GM18508 (cell line): ENCODE data around the gene PCDHGA12.
"Not testable (repeated sequence)": the region's sequence is repeated elsewhere in the genome, so short reads cannot be mapped to it uniquely, and the experiment has no call there.

Source experiments
- ATAC-seq: cut with Tn5 transposase; IDR thresholded peaks from one replicate; pipeline ENCODE4 v1.9.1; 2021; ENCODE audit warnings: moderate number of reproducible peaks; ENCODE audit not compliant: insufficient read depth, unreplicated experiment

PCDHGA12 gene

DNA sequence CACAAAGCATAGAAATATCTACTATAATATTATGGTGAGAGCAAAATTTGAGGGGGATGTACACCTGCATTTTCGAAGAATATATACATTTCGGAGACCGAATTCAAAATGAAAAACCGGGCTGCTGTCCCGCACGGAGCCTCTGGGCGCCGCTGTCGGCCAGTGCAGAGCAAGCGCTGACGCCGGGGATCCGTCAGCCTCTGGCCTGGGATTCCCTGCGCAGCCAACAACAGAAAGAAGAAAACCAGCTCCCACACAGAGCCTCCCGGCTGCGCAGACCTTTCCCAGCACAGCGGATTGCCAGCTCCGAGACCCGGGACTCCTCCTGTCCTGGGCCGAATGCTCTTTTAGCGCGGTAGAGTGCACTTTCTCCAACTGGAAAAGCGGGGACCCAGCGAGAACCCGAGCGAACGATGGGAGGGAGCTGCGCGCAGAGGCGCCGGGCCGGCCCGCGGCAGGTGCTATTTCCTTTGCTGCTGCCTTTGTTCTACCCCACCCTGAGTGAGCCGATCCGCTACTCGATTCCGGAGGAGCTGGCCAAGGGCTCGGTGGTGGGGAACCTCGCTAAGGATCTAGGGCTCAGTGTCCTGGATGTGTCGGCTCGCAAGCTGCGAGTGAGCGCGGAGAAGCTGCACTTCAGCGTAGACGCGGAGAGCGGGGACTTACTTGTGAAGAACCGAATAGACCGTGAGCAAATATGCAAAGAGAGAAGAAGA, 22.4 kb upstream of the PCDHGA12 start, which contains the start of gene PCDHGB6:
TSS of gene PCDHGB6 (plus strand) at position 232 of the 716 bp plus-strand sequence. CDS start at position 414, 182 bp downstream.
- not testable (repeated sequence) for ATAC-seq

DNA sequence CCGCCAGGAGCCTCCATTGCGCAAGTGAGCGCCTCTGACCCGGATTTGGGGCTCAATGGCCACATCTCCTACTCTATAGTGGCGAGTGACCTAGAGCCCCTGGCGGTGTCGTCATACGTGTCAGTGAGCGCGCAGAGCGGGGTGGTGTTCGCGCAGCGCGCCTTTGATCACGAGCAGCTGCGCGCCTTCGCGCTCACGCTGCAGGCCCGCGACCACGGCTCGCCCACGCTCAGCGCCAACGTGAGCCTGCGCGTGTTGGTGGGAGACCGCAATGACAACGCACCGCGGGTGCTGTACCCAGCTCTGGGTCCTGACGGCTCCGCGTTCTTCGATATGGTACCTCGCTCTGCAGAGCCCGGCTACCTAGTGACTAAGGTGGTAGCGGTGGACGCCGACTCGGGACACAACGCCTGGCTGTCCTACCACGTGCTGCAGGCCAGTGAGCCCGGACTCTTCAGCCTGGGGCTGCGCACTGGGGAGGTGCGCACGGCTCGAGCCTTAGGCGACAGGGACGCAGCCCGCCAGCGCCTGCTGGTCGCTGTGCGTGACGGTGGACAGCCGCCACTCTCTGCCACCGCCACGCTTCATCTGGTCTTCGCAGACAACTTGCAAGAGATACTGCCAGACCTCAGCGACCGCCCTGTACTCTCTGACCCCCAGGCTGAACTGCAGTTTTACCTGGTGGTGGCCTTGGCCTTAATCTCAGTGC, 20.6 kb upstream of the PCDHGA12 start:
- no peak for ATAC-seq

DNA sequence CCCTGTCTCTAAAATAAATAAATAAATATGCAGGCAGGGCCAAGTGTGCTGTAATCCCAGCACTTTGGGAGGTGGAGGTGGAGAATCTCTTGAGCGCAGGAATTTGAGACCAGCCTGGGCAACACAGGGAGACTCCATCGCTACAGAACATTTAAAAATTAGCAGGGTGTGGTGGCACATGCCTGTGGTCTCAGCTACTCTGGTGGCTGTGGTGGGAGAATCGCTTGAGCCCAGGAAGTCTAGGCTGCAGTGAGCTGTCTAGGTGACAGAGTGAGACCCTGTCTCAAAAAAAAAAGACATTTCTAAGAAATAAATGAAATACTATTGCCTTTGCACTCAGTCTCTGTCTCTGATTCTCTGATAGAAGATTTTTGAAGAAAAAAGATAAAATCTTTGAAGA, 18.7 kb upstream of the PCDHGA12 start:
- ATAC-seq: no peak

DNA sequence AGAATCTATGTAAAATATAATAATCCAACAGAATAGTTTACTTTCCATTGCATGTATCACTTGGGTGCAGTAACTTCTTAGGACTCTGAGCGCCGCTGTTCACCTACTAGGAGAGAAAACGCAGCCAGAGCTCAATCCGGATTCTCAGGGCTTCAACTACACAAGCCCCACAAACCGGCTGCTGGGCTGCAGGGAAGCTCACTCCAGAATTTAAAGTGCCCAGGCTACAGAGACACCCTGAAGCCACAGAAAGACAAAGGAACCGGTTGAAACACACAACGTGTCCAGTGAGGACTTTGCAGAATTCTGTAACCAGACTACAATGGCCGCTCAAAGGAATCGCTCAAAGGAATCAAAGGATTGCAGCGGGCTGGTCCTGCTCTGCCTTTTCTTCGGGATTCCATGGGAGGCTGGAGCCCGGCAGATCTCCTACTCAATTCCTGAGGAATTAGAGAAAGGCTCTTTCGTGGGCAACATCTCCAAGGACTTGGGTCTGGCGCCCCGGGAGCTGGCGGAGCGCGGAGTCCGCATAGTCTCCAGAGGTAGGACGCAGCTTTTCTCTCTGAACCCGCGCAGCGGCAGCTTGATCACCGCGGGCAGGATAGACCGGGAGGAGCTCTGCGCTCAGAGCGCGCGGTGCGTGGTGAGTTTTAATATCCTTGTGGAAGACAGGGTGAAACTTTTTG, 17.3 kb upstream of the PCDHGA12 start, which contains the start of gene PCDHGA10:
TSS of gene PCDHGA10 (plus strand) at position 134 of the 686 bp plus-strand sequence. CDS start at position 323, 189 bp downstream.
- ATAC-seq: peak; percentile 69

DNA sequence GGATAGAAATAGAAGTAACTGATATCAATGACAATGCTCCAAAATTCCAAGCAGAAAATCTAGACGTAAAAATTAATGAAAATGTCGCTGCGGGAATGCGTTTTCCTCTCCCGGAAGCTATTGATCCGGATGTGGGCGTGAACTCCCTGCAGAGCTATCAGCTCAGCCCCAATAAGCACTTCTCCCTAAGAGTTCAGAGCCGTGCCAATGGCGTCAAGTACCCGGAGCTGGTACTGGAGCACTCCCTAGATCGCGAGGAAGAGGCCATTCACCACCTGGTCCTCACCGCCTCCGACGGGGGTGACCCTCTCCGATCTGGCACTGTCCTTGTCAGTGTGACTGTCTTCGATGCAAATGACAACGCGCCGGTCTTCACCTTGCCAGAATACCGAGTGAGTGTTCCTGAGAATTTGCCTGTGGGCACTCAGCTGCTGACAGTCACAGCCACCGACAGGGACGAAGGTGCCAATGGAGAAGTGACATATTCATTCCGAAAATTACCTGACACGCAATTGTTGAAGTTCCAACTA, 16.7 kb upstream of the PCDHGA12 start:
- no peak for ATAC-seq

DNA sequence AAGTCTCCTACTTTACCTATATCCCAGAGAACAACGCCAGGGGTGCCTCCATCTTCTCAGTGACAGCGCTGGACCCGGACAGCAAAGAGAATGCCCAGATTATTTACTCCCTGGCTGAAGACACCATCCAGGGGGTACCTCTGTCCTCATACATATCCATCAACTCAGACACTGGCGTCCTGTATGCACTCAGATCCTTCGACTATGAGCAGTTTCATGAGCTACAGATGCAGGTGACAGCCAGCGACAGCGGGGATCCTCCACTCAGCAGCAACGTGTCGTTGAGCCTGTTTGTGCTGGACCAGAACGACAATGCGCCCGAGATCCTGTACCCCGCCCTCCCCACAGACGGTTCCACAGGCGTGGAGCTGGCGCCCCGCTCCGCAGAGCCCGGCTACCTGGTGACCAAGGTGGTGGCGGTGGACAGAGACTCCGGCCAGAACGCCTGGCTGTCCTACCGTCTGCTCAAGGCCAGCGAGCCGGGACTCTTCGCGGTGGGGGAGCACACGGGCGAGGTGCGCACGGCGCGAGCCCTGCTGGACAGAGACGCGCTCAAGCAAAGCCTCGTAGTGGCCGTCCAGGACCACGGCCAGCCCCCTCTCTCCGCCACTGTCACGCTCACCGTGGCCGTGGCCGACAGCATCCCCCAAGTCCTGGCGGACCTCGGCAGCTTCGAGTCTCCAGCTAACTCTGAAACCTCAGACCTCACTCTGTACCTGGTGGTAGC, 15.6 kb upstream of the PCDHGA12 start:
- ATAC-seq: not testable (repeated sequence)

DNA sequence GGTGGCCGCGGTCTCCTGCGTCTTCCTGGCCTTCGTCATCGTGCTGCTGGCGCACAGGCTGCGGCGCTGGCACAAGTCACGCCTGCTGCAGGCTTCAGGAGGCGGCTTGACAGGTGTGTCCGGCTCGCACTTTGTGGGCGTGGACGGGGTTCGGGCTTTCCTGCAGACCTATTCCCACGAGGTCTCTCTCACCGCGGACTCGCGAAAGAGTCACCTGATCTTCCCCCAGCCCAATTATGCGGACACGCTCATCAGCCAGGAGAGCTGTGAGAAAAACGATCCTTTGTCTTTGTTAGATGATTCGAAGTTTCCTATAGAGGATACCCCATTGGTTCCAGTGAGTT, 15.1 kb upstream of the PCDHGA12 start:
- not testable (repeated sequence) for ATAC-seq

DNA sequence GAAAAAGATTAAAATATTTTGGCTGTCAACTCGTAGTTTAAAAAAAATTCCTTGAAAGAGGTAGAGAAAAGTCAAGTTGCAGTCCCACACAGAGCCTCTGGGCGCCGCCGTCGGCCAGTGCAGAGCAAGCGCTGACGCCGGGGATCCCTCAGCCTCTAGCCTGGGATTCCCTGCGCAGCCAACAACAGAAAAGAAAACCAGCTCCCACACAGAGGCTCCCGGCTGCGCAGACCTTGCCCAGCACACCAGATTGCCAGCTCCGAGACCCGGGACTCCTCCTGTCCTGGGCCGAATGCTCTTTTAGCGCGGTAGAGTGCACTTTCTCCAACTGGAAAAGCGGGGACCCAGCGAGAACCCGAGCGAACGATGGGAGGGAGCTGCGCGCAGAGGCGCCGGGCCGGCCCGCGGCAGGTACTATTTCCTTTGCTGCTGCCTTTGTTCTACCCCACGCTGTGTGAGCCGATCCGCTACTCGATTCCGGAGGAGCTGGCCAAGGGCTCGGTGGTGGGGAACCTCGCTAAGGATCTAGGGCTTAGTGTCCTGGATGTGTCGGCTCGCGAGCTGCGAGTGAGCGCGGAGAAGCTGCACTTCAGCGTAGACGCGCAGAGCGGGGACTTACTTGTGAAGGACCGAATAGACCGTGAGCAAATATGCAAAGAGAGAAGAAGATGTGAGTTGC, 12.7 kb upstream of the PCDHGA12 start, which contains the start of gene PCDHGB7:
TSS of gene PCDHGB7 (plus strand) at position 184 of the 679 bp plus-strand sequence. CDS start at position 367, 183 bp downstream.
- peak; percentile 51 for ATAC-seq

DNA sequence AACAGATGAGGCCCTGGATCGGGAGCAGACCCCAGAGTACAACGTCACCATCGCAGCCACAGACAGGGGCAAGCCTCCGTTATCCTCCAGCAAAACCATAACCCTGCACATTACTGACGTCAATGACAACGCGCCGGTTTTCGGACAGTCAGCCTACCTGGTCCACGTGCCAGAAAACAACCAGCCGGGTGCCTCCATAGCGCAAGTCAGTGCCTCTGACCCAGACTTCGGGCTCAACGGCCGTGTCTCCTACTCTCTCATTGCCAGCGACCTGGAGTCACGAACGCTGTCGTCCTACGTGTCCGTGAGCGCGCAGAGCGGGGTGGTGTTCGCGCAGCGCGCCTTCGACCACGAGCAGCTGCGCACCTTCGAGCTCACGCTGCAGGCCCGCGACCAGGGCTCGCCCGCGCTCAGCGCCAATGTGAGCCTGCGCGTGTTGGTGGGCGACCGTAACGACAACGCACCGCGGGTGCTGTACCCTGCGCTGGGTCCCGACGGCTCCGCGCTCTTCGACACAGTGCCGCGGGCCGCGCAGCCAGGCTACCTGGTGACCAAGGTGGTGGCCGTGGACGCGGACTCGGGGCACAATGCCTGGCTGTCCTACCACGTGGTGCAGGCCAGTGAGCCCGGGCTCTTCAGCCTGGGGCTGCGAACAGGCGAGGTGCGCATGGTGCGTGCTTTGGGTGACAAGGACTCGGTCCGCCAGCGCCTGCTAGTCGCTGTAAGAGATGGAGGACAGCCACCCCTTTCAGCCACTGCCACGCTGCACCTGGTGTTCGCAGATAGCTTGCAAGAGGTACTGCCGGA, 11.0 kb upstream of the PCDHGA12 start:
- ATAC-seq: no peak

DNA sequence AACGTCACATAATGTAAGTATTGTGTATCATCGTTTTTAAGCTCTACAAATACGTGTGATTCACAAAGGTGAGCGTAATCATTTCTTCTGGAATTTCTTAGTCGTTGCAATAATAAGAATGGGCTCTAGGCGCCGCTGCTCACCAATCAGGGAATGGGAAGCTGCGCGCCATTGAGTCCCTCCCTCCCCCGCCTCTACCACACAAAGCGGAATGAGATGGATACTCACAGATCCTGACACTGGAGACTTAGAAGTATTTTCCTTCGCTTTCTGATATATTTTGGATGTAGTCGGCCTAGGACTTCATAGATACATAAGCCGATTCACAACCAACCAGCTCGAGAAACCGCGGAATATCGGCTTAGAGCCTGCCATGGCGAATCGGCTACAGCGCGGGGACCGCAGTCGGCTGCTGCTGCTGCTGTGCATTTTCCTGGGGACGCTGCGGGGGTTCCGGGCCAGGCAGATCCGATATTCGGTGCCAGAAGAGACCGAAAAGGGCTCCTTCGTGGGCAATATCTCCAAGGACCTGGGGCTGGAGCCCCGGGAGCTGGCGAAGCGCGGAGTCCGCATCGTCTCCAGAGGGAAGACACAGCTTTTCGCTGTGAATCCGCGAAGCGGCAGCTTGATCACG, 9.3 kb upstream of the PCDHGA12 start, which contains the start of gene PCDHGA11:
TSS of gene PCDHGA11 (plus strand) at position 197 of the 634 bp plus-strand sequence. CDS start at position 374, 177 bp downstream.
- no peak for ATAC-seq

DNA sequence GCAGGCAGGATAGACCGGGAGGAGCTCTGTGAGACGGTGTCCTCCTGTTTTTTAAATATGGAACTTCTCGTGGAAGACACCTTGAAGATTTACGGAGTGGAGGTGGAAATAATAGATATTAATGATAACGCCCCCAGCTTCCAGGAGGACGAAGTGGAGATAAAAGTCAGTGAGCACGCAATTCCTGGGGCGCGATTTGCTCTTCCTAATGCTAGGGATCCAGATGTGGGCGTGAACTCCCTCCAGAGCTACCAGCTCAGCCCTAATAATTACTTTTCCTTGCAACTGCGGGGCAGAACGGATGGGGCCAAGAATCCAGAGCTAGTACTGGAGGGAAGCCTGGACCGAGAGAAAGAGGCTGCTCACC, 8.8 kb upstream of the PCDHGA12 start:
- no peak for ATAC-seq

DNA sequence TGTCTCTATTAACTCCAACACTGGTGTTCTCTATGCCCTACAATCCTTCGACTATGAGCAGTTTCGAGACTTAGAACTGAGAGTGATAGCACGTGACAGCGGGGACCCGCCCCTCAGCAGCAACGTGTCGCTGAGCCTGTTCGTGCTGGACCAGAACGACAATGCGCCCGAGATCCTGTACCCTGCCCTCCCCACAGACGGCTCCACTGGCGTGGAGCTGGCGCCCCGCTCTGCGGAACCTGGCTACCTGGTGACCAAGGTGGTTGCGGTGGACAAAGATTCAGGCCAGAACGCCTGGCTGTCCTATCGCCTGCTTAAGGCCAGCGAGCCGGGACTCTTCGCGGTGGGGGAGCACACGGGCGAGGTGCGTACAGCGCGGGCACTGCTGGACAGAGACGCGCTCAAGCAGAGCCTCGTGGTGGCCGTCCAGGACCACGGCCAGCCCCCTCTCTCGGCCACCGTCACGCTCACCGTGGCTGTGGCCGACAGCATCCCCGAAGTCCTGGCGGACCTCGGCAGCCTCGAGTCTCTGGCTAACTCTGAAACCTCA, 7.5 kb upstream of the PCDHGA12 start:
- no peak for ATAC-seq

DNA sequence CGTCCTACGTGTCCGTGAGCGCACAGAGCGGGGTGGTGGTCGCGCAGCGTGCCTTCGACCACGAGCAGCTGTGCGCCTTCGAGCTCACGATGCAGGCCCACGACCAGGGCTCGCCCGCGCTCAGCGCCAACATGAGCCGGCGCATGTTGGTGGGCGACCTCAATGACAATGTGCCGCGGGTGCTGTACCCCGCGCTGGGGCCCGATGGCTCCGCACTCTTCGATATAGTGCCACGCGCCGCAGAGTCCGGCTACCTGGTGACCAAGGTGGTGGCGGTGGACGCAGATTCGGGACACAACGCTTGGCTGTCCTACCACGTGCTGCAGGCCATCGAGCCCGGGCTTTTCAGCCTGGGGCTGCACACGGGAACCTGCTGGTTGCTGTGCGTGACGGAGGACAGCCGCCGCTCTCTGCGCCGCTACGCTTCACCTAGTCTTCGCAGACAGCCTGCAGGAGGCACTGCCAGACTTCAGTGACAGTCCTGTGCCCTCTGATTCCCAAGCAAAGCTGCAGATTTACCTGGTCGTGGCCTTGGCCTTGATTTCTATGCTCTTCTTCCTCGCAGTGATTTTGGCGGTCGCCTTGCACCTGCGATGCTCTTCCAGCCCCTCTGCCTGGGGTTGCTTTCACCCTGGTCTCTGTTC, 2.4 kb upstream of the PCDHGA12 start:
- no peak for ATAC-seq

DNA sequence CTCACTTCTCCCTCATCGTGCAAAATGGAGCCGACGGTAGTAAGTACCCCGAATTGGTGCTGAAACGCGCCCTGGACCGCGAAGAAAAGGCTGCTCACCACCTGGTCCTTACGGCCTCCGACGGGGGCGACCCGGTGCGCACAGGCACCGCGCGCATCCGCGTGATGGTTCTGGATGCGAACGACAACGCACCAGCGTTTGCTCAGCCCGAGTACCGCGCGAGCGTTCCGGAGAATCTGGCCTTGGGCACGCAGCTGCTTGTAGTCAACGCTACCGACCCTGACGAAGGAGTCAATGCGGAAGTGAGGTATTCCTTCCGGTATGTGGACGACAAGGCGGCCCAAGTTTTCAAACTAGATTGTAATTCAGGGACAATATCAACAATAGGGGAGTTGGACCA, 979 bp downstream of the PCDHGA12 start:
- ATAC-seq: no peak

DNA sequence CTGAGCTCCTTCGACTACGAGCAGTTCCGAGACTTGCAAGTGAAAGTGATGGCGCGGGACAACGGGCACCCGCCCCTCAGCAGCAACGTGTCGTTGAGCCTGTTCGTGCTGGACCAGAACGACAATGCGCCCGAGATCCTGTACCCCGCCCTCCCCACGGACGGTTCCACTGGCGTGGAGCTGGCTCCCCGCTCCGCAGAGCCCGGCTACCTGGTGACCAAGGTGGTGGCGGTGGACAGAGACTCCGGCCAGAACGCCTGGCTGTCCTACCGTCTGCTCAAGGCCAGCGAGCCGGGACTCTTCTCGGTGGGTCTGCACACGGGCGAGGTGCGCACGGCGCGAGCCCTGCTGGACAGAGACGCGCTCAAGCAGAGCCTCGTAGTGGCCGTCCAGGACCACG, 2.0 kb downstream of the PCDHGA12 start:
- not testable (repeated sequence) for ATAC-seq

DNA sequence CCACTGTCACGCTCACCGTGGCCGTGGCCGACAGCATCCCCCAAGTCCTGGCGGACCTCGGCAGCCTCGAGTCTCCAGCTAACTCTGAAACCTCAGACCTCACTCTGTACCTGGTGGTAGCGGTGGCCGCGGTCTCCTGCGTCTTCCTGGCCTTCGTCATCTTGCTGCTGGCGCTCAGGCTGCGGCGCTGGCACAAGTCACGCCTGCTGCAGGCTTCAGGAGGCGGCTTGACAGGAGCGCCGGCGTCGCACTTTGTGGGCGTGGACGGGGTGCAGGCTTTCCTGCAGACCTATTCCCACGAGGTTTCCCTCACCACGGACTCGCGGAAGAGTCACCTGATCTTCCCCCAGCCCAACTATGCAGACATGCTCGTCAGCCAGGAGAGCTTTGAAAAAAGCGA, 2.4 kb downstream of the PCDHGA12 start:
- not testable (repeated sequence) for ATAC-seq

DNA sequence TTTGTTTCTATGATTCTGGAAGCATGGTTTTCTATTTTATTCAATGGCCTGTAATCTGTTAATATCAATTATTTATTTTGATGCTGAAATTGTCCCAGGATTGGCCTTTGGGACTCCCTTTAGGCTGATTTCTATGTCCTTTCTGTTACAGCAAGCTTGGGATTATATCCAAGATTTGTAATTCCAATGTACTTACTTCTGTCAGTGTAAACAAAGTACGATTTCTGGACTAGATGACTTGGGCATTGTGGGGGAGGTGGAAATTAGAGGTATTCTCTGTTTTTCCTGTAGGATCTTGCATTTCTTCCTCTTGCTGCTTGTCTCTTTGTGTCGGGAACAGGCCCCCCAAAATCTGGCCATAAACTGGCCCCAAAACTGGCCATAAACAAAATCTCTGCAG, 3.7 kb downstream of the PCDHGA12 start:
- no peak for ATAC-seq
